GM12874 (cell line): ENCODE data around the gene KRT12.

ENCODE experiments used
- CTCF ChIP-seq: IDR thresholded peaks from 2 replicates; pipeline ENCODE4 v1.5.1; 2011; ENCODE audit warnings: low read depth, mild to moderate bottlenecking, control low read depth, low read length, moderate library complexity; ENCODE audit not compliant: insufficient read depth

Gene KRT12

GRCh38 chr17:40819528-40820125, 47.4 kb downstream of the KRT12 start:
- no peak for TF ChIP-seq CTCF

- TF ChIP-seq CTCF, result no peak
These were observed 48.1 kb downstream of the KRT12 start for GRCh38 chr17:40818733-40819527.

- no peak for TF ChIP-seq CTCF
These were observed 48.7 kb downstream of the KRT12 start for GRCh38 chr17:40818343-40818732.

- no peak for TF ChIP-seq CTCF
These were observed 49.8 kb downstream of the KRT12 start for GRCh38 chr17:40817103-40817682.

- no peak for TF ChIP-seq CTCF
These were observed 50.5 kb downstream of the KRT12 start for GRCh38 chr17:40816569-40816968.

- TF ChIP-seq CTCF, result no peak
These were observed 51.6 kb downstream of the KRT12 start for GRCh38 chr17:40815381-40815780.

- TF ChIP-seq CTCF, result no peak
These were observed 53.2 kb downstream of the KRT12 start for GRCh38 chr17:40813804-40814203.
